ENCODE data around the gene CBX3. TPM values are rescaled to one million over a fixed set of nuclear protein-coding genes. Genes with fewer than 3 reads are reported as not detected.
A peak's percentile ranks its signal among the peaks of the same experiment; 100 is the strongest.

CBX3 gene
- total RNA-seq, 2 experiments from 2014 or later = 124 to 132 TPM

- CTCF ChIA-PET = no interaction called here
- no peak overlapping the region for H3K4me3 Mint-ChIP-seq
- no peak for TF ChIP-seq CTCF (IDR thresholded peaks at IDR 0.05)
These were observed 23.1 kb upstream of the CBX3 start for GRCh38 chr7:26178272-26178960.

GRCh38 chr7:26179422-26179821 is 22.1 kb upstream of the CBX3 start:
- intact Hi-C loops (cut with DNase I, micrococcal nuclease) = no loop called here
- no peak overlapping the region for H3K27ac ChIP-seq (ENCODE audit: low read depth in 1 of 2, low read length in 2 of 2)
- H3K27me3 ChIP-seq (ENCODE audit: control insufficient read depth in 1 of 2, insufficient read depth in 2 of 2, low read length in 2 of 2) = no peaks in the 10 kb centered on the region
- H3K27me3 Mint-ChIP-seq = no peaks in the 10 kb centered on the region
- no peak for TF ChIP-seq CTCF (IDR thresholded peaks at IDR 0.05)
- peaks cover under 1% of the 10 kb centered on the region for H3K36me3 ChIP-seq (ENCODE audit: insufficient read depth, low read length)
- ChIA-PET CTCF (no interaction called here), POLR2A (interaction anchor here (0.6 to 9.6 kb wide), 5 partner anchors 9 to 110 kb away, joined by 3 to 183 read pairs (median 11); partner anchors contain the start of genes CBX3, HNRNPA2B1 and NFE2L3)
- H3K9me3 ChIP-seq (ENCODE audit: control insufficient read depth in 1 of 2, insufficient read depth in 1 of 2, low read length in 2 of 2) = no peaks in the 10 kb centered on the region
- H3K36me3 Mint-ChIP-seq (ENCODE audit: low read depth) = no peaks in the 10 kb centered on the region
- no peak for DNase-seq
- no peak for ATAC-seq (ENCODE audit: poor library complexity)
- no peak overlapping the region for H3K4me3 ChIP-seq (ENCODE audit: low read length)
- peaks cover under 1% of the 10 kb centered on the region for H3K9me3 Mint-ChIP-seq
- H3K4me3 Mint-ChIP-seq = no peak overlapping the region
- peaks cover 15% of the 10 kb centered on the region for H3K4me1 ChIP-seq (ENCODE audit: insufficient read depth, low read length)
- peaks cover 39% of the 10 kb centered on the region for H3K4me1 Mint-ChIP-seq (ENCODE audit: low read depth)
- no peak overlapping the region for H3K27ac Mint-ChIP-seq

More at GRCh38 chr7:26178272-26178960, 23.1 kb upstream of the CBX3 start:
- Mint-ChIP-seq H3K36me3 (ENCODE audit: low read depth) (no peaks in the 10 kb centered on the region), H3K9me3 (no peaks in the 10 kb centered on the region), H3K27ac (no peak overlapping the region), H3K4me1 (ENCODE audit: low read depth) (peaks cover 36% of the 10 kb centered on the region), H3K27me3 (no peaks in the 10 kb centered on the region)
- H3K27ac ChIP-seq (ENCODE audit: low read depth in 1 of 2, low read length in 2 of 2) = no peak overlapping the region
- intact Hi-C loops (cut with DNase I, micrococcal nuclease) = no loop called here
- no peaks in the 10 kb centered on the region for H3K9me3 ChIP-seq (ENCODE audit: control insufficient read depth in 1 of 2, insufficient read depth in 1 of 2, low read length in 2 of 2)
- POLR2A ChIA-PET = interaction anchor here (4.2 to 9.6 kb wide), 2 partner anchors 10 to 19 kb away, joined by 25 to 183 read pairs; partner anchors contain the start of genes CBX3 and HNRNPA2B1
- peaks cover 6% of the 10 kb centered on the region for H3K36me3 ChIP-seq (ENCODE audit: insufficient read depth, low read length)
- no peak for DNase-seq
- H3K27me3 ChIP-seq (ENCODE audit: control insufficient read depth in 1 of 2, insufficient read depth in 2 of 2, low read length in 2 of 2) = no peaks in the 10 kb centered on the region
- ATAC-seq (ENCODE audit: poor library complexity) = no peak
- H3K4me3 ChIP-seq (ENCODE audit: low read length) = no peak overlapping the region
- H3K4me1 ChIP-seq (ENCODE audit: insufficient read depth, low read length) = peaks cover 15% of the 10 kb centered on the region

- no peaks in the 10 kb centered on the region for H3K27me3 Mint-ChIP-seq
- H3K36me3 Mint-ChIP-seq (ENCODE audit: low read depth) = peaks cover 3% of the 10 kb centered on the region
- POLR2A ChIA-PET = interaction anchor here (0.6 to 9.6 kb wide), 9 partner anchors 9 to 110 kb away, joined by 3 to 183 read pairs (median 4); partner anchors contain the start of genes CBX3, HNRNPA2B1 and NFE2L3
- H3K4me1 ChIP-seq (ENCODE audit: insufficient read depth, low read length) = peaks cover 15% of the 10 kb centered on the region
- no peak for ATAC-seq (ENCODE audit: poor library complexity)
- peaks cover 44% of the 10 kb centered on the region for H3K4me1 Mint-ChIP-seq (ENCODE audit: low read depth)
- H3K9me3 Mint-ChIP-seq = peaks cover 3% of the 10 kb centered on the region
- no peak overlapping the region for H3K4me3 ChIP-seq (ENCODE audit: low read length)
- no peak overlapping the region for H3K4me3 Mint-ChIP-seq
- DNase-seq = no peak
- no peak for TF ChIP-seq CTCF (IDR thresholded peaks at IDR 0.05)
- CTCF ChIA-PET = interaction anchor here (0.8 kb wide), 1 partner anchor 89 kb away, joined by 3 read pairs; no protein-coding TSS in a partner anchor
- H3K27me3 ChIP-seq (ENCODE audit: control insufficient read depth in 1 of 2, insufficient read depth in 2 of 2, low read length in 2 of 2) = no peaks in the 10 kb centered on the region
- H3K27ac ChIP-seq (ENCODE audit: low read depth in 1 of 2, low read length in 2 of 2) = no peak overlapping the region
- intact Hi-C loops (cut with DNase I, micrococcal nuclease) = no loop called here
- no peaks in the 10 kb centered on the region for H3K36me3 ChIP-seq (ENCODE audit: insufficient read depth, low read length)
- H3K9me3 ChIP-seq (ENCODE audit: control insufficient read depth in 1 of 2, insufficient read depth in 1 of 2, low read length in 2 of 2) = no peaks in the 10 kb centered on the region
- peak overlapping the region; percentile 6 for H3K27ac Mint-ChIP-seq
These were observed 21.6 kb upstream of the CBX3 start for GRCh38 chr7:26179826-26180497.
